Activated CD8-positive, alpha-beta memory T cell treated with anti-CD3 and anti-CD28 coated beads, Interleukin-2, amount 50 U/mL, for 48 hours (primary cell): ENCODE data around the gene EPS8.

Experiments
- DNase-seq: peaks from one replicate; pipeline ENCODE4 v3.0.0-alpha.2; 2020

The EPS8 gene

DNA sequence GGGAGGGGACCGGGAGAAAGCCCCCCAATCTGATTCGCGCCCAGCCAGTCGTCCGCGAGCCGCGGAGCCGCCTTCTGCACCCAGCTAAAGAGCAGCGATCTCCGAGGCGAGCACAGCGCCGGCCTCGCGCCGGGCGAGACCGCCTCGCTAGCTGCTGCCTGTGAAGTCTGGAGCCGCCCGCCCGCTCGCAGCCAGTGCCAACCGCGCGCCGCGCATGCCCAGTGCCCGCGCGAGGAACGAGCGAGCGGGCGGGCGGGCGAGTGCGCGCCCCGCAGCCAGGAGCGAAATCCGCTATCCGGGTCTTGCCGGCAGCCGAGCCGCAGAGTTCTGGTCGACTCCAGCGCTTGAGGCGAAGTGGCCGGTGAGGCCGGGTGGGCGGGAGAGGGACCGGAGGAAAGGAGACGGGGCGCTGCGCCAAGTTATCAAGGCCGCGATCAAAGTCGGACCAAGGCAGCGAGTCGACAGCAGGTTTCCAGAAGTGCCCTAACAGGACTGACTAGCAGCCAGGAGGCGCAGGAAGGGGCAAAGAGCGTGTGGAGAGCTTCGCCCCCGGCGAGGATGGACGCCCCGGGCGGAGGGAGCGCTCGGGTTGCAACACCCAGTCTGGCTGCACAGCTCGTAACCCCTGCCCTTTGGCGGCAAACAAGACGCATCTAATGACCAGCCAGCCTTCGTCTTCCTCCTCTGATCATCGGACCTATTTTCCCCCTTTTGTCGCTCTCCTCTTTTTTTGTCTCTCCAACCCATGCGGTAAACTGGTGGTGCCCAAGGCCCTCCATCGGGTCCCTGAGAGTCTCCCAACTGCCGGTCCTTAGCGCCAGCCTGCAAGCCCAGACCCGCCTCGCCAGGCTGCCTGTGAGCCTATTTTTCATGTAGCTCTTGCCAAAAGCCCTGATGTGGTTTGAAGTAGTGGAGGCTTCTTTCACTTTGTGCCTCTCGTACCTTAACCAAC, at the start of gene EPS8:
Gene EPS8, minus strand, starts transcription at position 169 of the 952 bp plus-strand sequence. CDS start 106,437 bp downstream, outside the sequence.
- DNase-seq: peak; percentile 94

GRCh38 chr12:15837141-15837790, 48.1 kb upstream of the EPS8 start:
- no peak for DNase-seq

GRCh38 chr12:15834575-15834974, 45.4 kb upstream of the EPS8 start:
- DNase-seq: no peak

GRCh38 chr12:15831315-15831978, 42.3 kb upstream of the EPS8 start:
- no peak for DNase-seq

DNA sequence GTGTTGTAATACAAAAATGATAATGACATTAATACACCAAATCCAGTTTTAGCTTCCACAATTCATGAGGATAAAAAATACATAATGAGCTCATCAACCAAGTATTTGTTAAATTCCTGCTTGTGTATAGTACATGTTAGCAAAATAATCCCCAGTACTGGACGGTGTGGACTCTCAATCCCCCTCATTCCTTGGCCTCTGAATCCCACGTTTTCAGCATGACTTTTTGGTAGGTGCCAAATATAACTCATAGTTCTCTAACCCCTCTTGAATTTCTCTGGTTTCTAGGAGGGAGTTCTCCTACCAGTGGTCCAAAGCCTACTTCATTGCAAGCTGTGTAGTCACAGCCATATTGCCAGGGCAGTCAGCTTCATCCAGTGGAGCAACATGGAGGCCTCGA, 41.4 kb upstream of the EPS8 start:
- no peak for DNase-seq

- no peak for DNase-seq
Observed at GRCh38 chr12:15829949-15830348, 40.8 kb upstream of the EPS8 start.

- no peak for DNase-seq
Observed at GRCh38 chr12:15829255-15829654, 40.1 kb upstream of the EPS8 start.

DNA sequence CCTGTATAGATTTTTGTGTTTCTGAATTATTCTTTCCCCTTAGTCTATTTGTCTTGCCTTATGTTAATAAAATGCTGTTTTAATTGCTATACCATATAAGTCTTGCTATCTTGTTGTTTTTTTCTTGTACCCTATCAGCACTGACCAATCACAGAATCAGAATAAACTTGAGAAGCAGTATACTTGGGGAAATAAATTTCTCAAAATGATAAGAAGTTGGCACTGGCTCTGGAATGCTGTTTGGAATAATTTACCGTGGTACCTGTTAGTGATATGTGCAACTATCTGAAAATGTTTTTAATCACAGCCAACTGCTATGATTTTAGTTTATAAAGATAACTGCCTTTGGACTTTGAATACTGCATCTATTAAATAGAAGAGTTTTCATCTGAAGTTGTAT, 37.9 kb upstream of the EPS8 start:
- no peak for DNase-seq

GRCh38 chr12:15824516-15824915, 35.3 kb upstream of the EPS8 start:
- DNase-seq: no peak

DNA sequence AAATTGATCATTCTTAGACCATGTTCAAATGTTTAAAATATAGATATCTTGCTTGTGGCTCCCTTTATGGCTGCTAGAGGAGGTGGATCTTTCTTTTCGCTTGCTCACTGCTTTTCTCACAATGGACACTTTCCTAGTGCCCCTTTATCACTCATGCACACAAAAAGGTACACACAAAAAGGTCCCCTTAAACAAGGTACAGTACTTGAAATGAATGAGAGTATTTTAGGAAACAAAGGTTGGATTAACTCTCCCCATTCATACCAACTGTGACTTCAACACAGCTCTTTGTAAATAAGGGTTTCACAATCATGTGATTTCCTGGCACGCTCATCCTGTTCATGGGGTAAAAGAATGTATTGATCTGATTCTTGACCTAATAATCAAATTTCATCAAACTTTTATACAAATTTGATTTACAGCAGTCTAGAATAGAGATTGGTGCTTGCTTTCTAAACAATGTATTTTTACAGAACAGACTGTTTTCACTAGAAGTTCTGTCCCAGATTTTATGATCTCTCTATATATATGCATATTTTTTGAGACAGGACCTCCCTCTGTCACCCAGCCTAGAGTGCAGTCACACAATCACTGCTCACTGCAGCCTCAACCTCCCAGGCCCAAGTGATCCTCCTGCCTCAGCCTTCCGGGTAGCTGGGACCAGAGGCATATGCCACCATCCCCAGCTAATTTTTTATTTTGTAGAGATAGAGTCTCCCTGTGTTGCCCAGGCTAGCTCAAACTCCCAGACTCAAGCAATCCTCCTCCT, 34.4 kb upstream of the EPS8 start:
- no peak for DNase-seq

- DNase-seq: no peak
Observed at GRCh38 chr12:15819644-15820437, 30.7 kb upstream of the EPS8 start.

DNA sequence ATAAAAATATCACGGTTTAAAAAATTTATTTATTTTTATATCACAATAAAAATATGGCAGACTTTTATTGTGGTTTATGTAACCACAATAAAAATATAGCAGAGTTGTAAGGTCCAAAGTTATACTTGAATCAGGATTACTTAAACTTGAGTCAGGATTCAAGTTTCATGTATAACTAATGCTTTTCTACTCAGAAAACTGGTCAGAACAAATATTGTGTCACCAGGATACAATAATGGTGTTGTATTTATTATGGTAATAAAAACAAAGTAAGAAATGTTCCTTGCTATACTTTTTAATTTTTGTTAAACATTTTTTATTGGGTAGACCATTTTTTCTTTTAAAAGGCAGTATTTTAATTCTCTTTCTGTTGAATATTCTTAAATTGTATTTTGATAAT, 29.2 kb upstream of the EPS8 start:
- no peak for DNase-seq

GRCh38 chr12:15815730-15816129, 26.5 kb upstream of the EPS8 start:
- no peak for DNase-seq

GRCh38 chr12:15811214-15812127, 22.3 kb upstream of the EPS8 start:
- DNase-seq: no peak

DNA sequence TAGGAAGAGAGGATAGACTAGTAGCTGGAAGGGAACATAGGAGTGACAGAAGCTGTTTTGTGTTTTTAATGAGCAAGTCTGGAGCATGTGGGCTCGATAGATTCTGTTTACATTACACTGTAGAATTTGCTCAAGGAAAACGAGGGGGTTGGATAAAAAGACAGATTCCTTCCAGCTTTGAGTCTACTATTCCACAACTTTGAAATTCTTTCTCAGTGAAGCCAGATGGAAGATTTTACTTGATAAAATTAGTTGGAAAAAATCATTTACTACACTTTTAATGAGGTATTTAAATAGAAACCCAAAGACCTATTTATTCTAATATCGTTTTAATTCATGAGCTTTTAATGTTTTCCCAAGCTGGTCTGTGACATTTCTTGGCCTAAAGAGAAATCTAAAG, 19.5 kb upstream of the EPS8 start:
- no peak for DNase-seq

DNA sequence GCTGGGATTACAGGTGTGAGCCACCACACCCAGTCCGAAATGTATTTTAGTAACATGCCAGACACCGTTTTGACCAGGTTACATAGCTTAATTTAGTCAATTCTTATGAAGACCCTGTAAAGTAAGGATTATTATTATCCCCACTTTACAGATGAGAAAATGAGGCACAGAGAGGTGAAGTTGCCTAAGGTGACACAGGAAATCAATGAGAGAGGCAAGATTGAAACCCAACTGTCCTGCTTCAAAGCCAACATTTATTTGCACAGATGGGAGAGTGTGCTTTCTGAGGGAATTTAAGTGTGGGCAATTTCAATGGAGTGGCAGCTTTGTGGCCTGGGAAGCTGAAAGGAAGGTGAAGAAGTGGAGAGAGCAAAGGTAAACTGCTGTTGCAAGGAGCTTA, 19.1 kb upstream of the EPS8 start:
- DNase-seq: no peak

- no peak for DNase-seq
Observed at GRCh38 chr12:15806826-15807225, 17.6 kb upstream of the EPS8 start.

DNA sequence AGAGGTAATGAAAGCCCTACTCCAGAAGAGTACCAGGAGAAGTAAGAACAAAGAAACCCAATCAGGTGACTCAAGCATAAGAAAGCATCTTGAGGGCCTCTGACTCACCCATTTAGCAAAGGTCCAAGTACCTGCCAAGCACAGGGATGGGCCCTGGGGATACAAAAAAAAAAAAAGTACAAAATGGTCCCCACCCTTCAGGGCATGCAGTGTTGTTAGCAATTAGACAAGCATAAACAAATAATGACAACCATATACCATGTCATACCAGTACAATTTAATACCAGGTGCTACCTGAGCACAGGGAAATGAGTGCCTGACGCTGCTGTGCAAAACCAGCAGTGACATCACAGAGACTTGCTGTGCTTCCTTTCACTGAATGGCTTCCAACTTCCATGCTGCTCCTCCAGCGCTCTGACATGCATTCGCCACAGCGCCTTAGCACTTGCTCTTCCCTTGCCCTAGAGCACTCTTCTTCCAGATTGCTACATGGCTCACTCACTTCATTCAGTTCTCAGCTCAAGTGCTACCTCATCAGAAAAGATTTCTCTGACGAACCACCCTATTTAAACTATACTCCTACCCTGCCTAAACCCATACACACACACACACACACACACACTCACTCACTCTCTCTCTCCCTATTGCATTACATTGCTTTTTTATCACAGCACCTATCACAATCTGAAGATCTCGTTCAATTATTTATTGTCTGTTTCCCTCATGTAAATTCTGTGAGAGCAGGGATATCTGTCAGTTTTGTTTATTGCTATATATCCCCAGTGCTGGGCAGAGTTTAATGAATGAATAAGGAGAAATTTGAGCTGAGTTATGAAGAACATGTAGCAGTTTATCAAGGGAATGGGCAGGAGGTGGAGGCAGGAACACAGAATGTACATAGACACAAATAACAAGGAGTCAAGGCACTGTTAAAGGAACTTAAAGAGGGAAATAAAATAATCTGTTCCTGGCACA, 12.9 kb upstream of the EPS8 start:
- no peak for DNase-seq

GRCh38 chr12:15800278-15800677, 11.1 kb upstream of the EPS8 start:
- no peak for DNase-seq

GRCh38 chr12:15797818-15798217, 8.6 kb upstream of the EPS8 start:
- no peak for DNase-seq
